IMR-90 (cell line): ENCODE data around the gene ATG7.

Source experiments
- BHLHE40 ChIP-seq: fragments of 150-350 bp; IDR thresholded peaks from 2 replicates; pipeline ENCODE4 v1.6.1; 2016; ENCODE audit warnings: mild to moderate bottlenecking, low read depth, low read length
- MAFK ChIP-seq: IDR thresholded peaks from 2 replicates; pipeline ENCODE4 v1.6.1; 2012; ENCODE audit warnings: low read depth, low read length, improper control_type of control experiment
- POLR2A ChIP-seq: IDR thresholded peaks from 2 replicates; pipeline ENCODE4 v1.6.1; 2012; ENCODE audit warnings: mild to moderate bottlenecking, low read depth, low read length
- RAD21 ChIP-seq: IDR thresholded peaks from 2 replicates; pipeline ENCODE4 v1.6.1; 2012; ENCODE audit warnings: low read length, improper control_type of control experiment
- RFX5 ChIP-seq: IDR thresholded peaks from 2 replicates; pipeline ENCODE4 v1.8.0; 2012; ENCODE audit warnings: low read depth, mild to moderate bottlenecking, low read length, moderate library complexity
- SMC3 ChIP-seq: fragments of 150-350 bp; IDR thresholded peaks from 2 replicates; pipeline ENCODE4 v1.6.1; 2016; ENCODE audit warnings: low read depth, mild to moderate bottlenecking, antibody characterized with exemption, low read length, moderate library complexity

GRCh38 chr3:11560746-11561145, 288.5 kb downstream of the ATG7 start:
- TF ChIP-seq MAFK: no peak
- TF ChIP-seq BHLHE40: no peak
- no peak for TF ChIP-seq POLR2A
- no peak for TF ChIP-seq RFX5
- TF ChIP-seq RAD21: no peak
- TF ChIP-seq SMC3: no peak
